HG03558 (cell line): ENCODE measurements around the gene ZNF480.
"Not testable (repeated sequence)": the region's sequence is repeated elsewhere in the genome, so short reads cannot be mapped to it uniquely, and the experiment has no call there.

ENCODE experiments used
- ATAC-seq: cut with Tn5 transposase; IDR thresholded peaks from one replicate; pipeline ENCODE4 v1.9.1; 2021; ENCODE audit warnings: moderate number of reproducible peaks; ENCODE audit not compliant: unreplicated experiment; ENCODE audit errors: extremely low read depth

ZNF480 gene

GRCh38 chr19:52336117-52336790, 39.3 kb downstream of the ZNF480 start, which contains the start of gene ZNF610:
Gene ZNF610 (plus strand): TSS chr19:52336243. CDS start chr19:52349173, 12,930 bp downstream.
- ATAC-seq, result no peak

- no peak for ATAC-seq
Observed at GRCh38 chr19:52336791-52337381, 39.9 kb downstream of the ZNF480 start.

GRCh38 chr19:52339022-52339421, 42.1 kb downstream of the ZNF480 start:
- ATAC-seq, result not testable (repeated sequence)

- no peak for ATAC-seq
Observed at GRCh38 chr19:52343548-52343947, 46.6 kb downstream of the ZNF480 start.

GRCh38 chr19:52345162-52345561, 48.2 kb downstream of the ZNF480 start:
- no peak for ATAC-seq

GRCh38 chr19:52351512-52351911, 54.5 kb downstream of the ZNF480 start:
- no peak for ATAC-seq

GRCh38 chr19:52366414-52366824, 69.5 kb downstream of the ZNF480 start:
- no peak for ATAC-seq

GRCh38 chr19:52369559-52370340, 72.8 kb downstream of the ZNF480 start, which contains the start of gene ZNF880:
Gene ZNF880 (plus strand): TSS chr19:52369923. CDS start chr19:52369966, 43 bp downstream.
- no peak for ATAC-seq

- ATAC-seq, result no peak
Observed at GRCh38 chr19:52370341-52370710, 73.4 kb downstream of the ZNF480 start.
